GM10266 (cell line): Measurements from ENCODE around the gene KIF26A.

Experiments
- DNase-seq: peaks from one replicate; pipeline ENCODE4 v3.0.0; 2012; ENCODE audit errors: extremely low spot score
- CTCF ChIP-seq: IDR thresholded peaks from 2 replicates; pipeline ENCODE4 v1.5.1; 2012; ENCODE audit warnings: mild to moderate bottlenecking, low read depth; ENCODE audit not compliant: control insufficient read depth, insufficient read depth; ENCODE audit errors: missing control alignments

The KIF26A gene

GRCh38 chr14:104228716-104229533 lies 90.5 kb downstream of the KIF26A start:
- DNase-seq, result no peak
- no peak for TF ChIP-seq CTCF

- TF ChIP-seq CTCF, result no peak
- no peak for DNase-seq
Measured at GRCh38 chr14:104229534-104230055, 91.2 kb downstream of the KIF26A start.

GRCh38 chr14:104230119-104230815 lies 91.9 kb downstream of the KIF26A start:
- no peak for TF ChIP-seq CTCF
- DNase-seq, result no peak
